Stimulated activated CD8-positive, alpha-beta memory T cell treated with anti-CD3 and anti-CD28 coated beads, Interleukin-15, amount 100 ng/mL, for 1 hour (primary cell): ENCODE data around the gene RFTN1.

Experiments used
- DNase-seq: peaks from one replicate; pipeline ENCODE4 v3.0.0-alpha.2; 2020; ENCODE audit warnings: low read depth

Gene RFTN1

GRCh38 chr3:16357186-16358121, 156.0 kb downstream of the RFTN1 start:
- DNase-seq: no peak

GRCh38 chr3:16355828-16356227, 157.7 kb downstream of the RFTN1 start:
- DNase-seq: no peak

GRCh38 chr3:16354291-16354690, 159.2 kb downstream of the RFTN1 start:
- no peak for DNase-seq

GRCh38 chr3:16352428-16352827, 161.1 kb downstream of the RFTN1 start:
- DNase-seq: no peak

GRCh38 chr3:16350597-16351318, 162.7 kb downstream of the RFTN1 start:
- DNase-seq: no peak

GRCh38 chr3:16349986-16350596, 163.4 kb downstream of the RFTN1 start:
- no peak for DNase-seq

- DNase-seq: no peak
Measured at GRCh38 chr3:16347548-16347947, 166.0 kb downstream of the RFTN1 start.

GRCh38 chr3:16346413-16347081, 167.0 kb downstream of the RFTN1 start:
- no peak for DNase-seq

GRCh38 chr3:16343101-16343500, 170.4 kb downstream of the RFTN1 start:
- DNase-seq: no peak

- DNase-seq: no peak
Measured at GRCh38 chr3:16338999-16339398, 174.5 kb downstream of the RFTN1 start.

- peak; percentile 20 for DNase-seq
Measured at GRCh38 chr3:16337856-16338540, 175.5 kb downstream of the RFTN1 start.

- no peak for DNase-seq
Measured at GRCh38 chr3:16336825-16337224, 176.7 kb downstream of the RFTN1 start.

- DNase-seq: no peak
Measured at GRCh38 chr3:16335772-16336645, 177.5 kb downstream of the RFTN1 start.

GRCh38 chr3:16335333-16335732, 178.2 kb downstream of the RFTN1 start:
- DNase-seq: no peak

- DNase-seq: no peak
Measured at GRCh38 chr3:16334909-16335308, 178.6 kb downstream of the RFTN1 start.

GRCh38 chr3:16332904-16333426, 180.5 kb downstream of the RFTN1 start:
- DNase-seq: no peak

- DNase-seq: no peak
Measured at GRCh38 chr3:16331319-16331883, 182.1 kb downstream of the RFTN1 start.

- no peak for DNase-seq
Measured at GRCh38 chr3:16330351-16330750, 183.1 kb downstream of the RFTN1 start.

GRCh38 chr3:16329826-16330129, 183.7 kb downstream of the RFTN1 start:
- no peak for DNase-seq
